NOMO-1 treated with dmso at 0.1 percent for 144 hours (cell line): ENCODE data around the gene TAL1.
A peak's percentile ranks its signal among the peaks of the same experiment; 100 is the strongest.

Experiments used
- DNase-seq: peaks from one replicate; lab custom pipeline; 2025; ENCODE audit not compliant: unreplicated experiment; lab: John Stamatoyannopoulos, UW

Gene TAL1

DNA sequence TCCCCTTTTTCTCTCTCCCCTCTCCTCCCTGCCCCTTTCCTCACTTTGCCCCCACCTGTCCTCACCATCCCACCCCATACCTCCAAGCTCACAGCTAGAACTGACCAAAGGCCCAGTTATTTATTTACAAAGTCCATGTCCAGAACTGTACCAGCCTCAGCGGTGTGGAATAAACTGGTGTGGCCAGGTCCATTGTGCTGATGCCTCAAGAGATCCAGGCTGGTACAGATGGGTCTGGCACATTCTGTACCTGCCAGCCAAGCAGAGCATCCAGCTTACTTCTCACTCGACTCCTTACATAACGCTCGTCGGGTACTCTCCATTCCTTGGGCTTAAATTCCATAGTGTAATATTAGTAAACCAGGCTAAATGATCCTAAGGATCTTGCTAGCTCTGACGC, 54.0 kb downstream of the TAL1 start:
- DNase-seq, result no peak

DNA sequence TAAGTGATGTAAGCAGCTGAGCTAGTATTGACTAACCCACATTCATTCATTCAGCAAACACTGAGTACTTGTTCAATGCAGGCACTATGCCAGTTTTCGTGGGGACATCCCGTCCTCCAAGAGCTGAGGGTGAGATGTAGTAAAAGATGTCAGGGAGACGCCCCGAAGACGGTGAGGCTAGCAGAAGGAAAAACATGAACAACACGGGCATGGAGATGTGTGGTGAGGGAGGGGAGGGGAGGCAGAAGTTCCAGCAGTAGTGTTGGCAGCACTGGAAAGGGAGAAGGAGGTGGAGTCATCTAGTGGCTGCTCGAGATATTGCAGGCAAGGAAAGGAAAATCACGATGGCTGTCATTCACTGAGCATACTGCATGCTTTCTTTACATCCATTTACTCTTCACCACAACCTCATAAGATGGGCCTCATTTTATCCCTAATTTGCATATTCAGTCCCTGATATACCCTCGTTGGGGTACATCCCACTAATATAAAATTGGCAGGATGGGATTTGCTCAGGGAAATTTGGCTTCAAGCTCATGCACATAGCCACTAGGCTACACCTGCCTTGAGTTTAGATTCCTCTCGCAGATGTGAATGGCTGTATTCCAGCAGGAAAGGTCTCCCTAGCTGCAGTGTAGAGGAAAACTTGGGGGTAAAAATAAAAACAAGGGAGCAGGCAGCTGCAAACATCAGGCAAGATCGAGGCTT, 56.6 kb downstream of the TAL1 start:
- peak; percentile 26 for DNase-seq

GRCh38 chr1:47174656-47175020, 57.4 kb downstream of the TAL1 start:
- DNase-seq, result no peak

GRCh38 chr1:47172782-47173181, 59.2 kb downstream of the TAL1 start:
- DNase-seq, result no peak
